SU-DHL-6 (cell line): ENCODE measurements around the gene GPC2.

Experiments used
- EZH2phosphoT487 ChIP-seq: fragments of 200-600 bp; sonication (generic), shearing (Covaris generic); conservative IDR thresholded peaks from 2 replicates; pipeline ENCODE4 v1.6.1; 2018; ENCODE audit warnings: mild to moderate bottlenecking, antibody characterized with exemption, low read length, moderate library complexity, mixed read lengths
- TF ChIP-seq, protein P1 (sequence below): fragments of 200-600 bp; sonication (generic); IDR thresholded peaks from one replicate; pipeline ENCODE4 v1.5.1; 2017; ENCODE audit warnings: antibody characterized with exemption, mild to moderate bottlenecking, low read length, moderate library complexity; ENCODE audit not compliant: insufficient read depth, poor library complexity, severe bottlenecking

DNA sequence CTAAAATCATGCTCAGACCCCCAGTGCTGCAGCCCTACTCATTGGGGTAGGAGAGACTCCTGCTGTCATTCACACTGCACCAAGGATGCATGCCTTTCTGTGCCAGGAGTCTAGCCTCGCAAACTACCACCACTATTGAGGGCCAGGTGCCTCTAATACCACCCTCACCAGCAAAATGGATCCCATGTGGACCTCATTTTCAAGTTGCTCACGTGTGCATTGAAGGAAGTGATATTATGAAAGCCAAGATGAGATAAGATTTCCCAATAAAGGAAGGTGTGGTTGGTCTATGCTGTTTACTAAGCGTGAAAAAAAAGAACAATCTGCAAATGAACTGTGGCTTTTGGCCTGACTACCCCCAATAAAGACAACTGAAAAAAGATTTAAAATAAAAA, 35.6 kb downstream of the GPC2 start:
- no peak for TF ChIP-seq EZH2phosphoT487
- TF ChIP-seq, protein P1, sequence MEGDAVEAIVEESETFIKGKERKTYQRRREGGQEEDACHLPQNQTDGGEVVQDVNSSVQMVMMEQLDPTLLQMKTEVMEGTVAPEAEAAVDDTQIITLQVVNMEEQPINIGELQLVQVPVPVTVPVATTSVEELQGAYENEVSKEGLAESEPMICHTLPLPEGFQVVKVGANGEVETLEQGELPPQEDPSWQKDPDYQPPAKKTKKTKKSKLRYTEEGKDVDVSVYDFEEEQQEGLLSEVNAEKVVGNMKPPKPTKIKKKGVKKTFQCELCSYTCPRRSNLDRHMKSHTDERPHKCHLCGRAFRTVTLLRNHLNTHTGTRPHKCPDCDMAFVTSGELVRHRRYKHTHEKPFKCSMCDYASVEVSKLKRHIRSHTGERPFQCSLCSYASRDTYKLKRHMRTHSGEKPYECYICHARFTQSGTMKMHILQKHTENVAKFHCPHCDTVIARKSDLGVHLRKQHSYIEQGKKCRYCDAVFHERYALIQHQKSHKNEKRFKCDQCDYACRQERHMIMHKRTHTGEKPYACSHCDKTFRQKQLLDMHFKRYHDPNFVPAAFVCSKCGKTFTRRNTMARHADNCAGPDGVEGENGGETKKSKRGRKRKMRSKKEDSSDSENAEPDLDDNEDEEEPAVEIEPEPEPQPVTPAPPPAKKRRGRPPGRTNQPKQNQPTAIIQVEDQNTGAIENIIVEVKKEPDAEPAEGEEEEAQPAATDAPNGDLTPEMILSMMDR = no peak
